Eye (tissue), 1 donor: Measurements from ENCODE around the gene BBS9.
A peak's percentile ranks its signal among the peaks of the same experiment; 100 is the strongest.

Experiments used
- DNase-seq: peaks from one replicate; pipeline ENCODE4 v3.0.0-alpha.2; 2015

The BBS9 gene

GRCh38 chr7:33562996-33563395 is 433.6 kb downstream of the BBS9 start:
- DNase-seq: no peak

- no peak for DNase-seq
These were observed 434.3 kb downstream of the BBS9 start for GRCh38 chr7:33563651-33564050.

- no peak for DNase-seq
These were observed 448.8 kb downstream of the BBS9 start for GRCh38 chr7:33578166-33578565.

- DNase-seq: no peak
These were observed 449.7 kb downstream of the BBS9 start for GRCh38 chr7:33578881-33579672.

GRCh38 chr7:33579673-33579960 is 450.3 kb downstream of the BBS9 start:
- DNase-seq: no peak

GRCh38 chr7:33581236-33581635 is 451.9 kb downstream of the BBS9 start:
- no peak for DNase-seq

- DNase-seq: no peak
These were observed 452.7 kb downstream of the BBS9 start for GRCh38 chr7:33582104-33582503.

- no peak for DNase-seq
These were observed 453.2 kb downstream of the BBS9 start for GRCh38 chr7:33582533-33582932.

- DNase-seq: no peak
These were observed 460.5 kb downstream of the BBS9 start for GRCh38 chr7:33589911-33590310.

- no peak for DNase-seq
These were observed 461.6 kb downstream of the BBS9 start for GRCh38 chr7:33590916-33591315.

- DNase-seq: peak; percentile 22
These were observed 462.1 kb downstream of the BBS9 start for GRCh38 chr7:33591490-33591889.

GRCh38 chr7:33592718-33593117 is 463.4 kb downstream of the BBS9 start:
- no peak for DNase-seq

GRCh38 chr7:33593611-33594010 is 464.2 kb downstream of the BBS9 start:
- DNase-seq: peak; percentile 31

GRCh38 chr7:33596686-33597085 is 467.3 kb downstream of the BBS9 start:
- DNase-seq: no peak

GRCh38 chr7:33597181-33597580 is 467.8 kb downstream of the BBS9 start:
- no peak for DNase-seq

- peak; percentile 21 for DNase-seq
These were observed 471.7 kb downstream of the BBS9 start for GRCh38 chr7:33601101-33601500.

GRCh38 chr7:33601884-33602283 is 472.5 kb downstream of the BBS9 start:
- peak; percentile 44 for DNase-seq

- no peak for DNase-seq
These were observed 474.7 kb downstream of the BBS9 start for GRCh38 chr7:33604056-33604455.

GRCh38 chr7:33610918-33611317 is 481.6 kb downstream of the BBS9 start:
- no peak for DNase-seq

- no peak for DNase-seq
These were observed 483.1 kb downstream of the BBS9 start for GRCh38 chr7:33612442-33612841.

- DNase-seq: no peak
These were observed 485.2 kb downstream of the BBS9 start for GRCh38 chr7:33614357-33615117.

GRCh38 chr7:33616752-33617151 is 487.4 kb downstream of the BBS9 start:
- no peak for DNase-seq

- DNase-seq: no peak
These were observed 489.9 kb downstream of the BBS9 start for GRCh38 chr7:33619264-33619663.

GRCh38 chr7:33623267-33623666 is 493.9 kb downstream of the BBS9 start:
- DNase-seq: no peak

- DNase-seq: no peak
These were observed 494.9 kb downstream of the BBS9 start for GRCh38 chr7:33624215-33624614.
